Inferior parietal cortex (tissue), 1 donor: ENCODE results near the gene MAFG.

Source experiments
- DNase-seq: peaks from one replicate; pipeline ENCODE4 v3.0.0-alpha.2; 2016; ENCODE audit errors: extremely low spot score

Gene MAFG

GRCh38 chr17:81939881-81940385 lies 12.4 kb upstream of the MAFG start:
- DNase-seq = peak; percentile 49

DNA sequence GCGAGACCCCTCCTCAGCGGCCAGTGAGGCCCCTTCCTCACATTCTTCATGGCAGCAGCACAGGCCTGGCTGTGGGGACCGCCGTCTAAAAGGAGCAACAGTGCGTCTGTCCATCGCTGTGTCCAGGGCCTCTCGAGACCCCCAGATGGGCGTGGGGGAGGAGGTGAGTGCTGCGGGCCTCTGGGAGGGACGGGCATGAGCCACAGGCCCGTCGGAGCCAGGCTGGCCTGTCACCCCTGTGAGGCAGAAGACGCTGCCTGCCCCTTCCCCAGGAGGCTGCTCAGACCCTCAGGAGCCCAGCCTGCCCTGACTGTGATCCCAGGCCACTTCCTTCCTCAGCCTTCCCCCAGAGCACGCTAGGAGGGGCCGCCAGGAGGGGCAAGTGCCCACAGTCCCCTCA lies 11.7 kb upstream of the MAFG start:
- no peak for DNase-seq

DNA sequence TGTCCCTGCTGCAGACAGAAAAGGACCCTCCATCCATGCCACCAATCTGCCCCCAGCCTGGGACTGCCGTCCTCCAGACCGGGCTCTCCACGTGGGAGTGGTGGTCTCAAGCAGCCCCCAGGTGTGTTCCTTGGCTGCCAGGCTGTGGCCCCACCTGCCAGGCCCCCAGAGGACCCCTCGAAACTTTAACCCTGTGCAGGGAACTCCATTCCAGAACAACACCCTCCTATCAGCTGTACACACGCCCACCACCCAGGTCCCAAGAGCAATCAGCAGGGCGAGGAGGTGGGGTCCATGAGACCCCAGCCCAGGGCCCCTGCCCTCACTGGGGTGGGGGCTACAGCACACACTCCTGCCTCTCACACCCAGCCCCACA lies 8.2 kb upstream of the MAFG start:
- no peak for DNase-seq

DNA sequence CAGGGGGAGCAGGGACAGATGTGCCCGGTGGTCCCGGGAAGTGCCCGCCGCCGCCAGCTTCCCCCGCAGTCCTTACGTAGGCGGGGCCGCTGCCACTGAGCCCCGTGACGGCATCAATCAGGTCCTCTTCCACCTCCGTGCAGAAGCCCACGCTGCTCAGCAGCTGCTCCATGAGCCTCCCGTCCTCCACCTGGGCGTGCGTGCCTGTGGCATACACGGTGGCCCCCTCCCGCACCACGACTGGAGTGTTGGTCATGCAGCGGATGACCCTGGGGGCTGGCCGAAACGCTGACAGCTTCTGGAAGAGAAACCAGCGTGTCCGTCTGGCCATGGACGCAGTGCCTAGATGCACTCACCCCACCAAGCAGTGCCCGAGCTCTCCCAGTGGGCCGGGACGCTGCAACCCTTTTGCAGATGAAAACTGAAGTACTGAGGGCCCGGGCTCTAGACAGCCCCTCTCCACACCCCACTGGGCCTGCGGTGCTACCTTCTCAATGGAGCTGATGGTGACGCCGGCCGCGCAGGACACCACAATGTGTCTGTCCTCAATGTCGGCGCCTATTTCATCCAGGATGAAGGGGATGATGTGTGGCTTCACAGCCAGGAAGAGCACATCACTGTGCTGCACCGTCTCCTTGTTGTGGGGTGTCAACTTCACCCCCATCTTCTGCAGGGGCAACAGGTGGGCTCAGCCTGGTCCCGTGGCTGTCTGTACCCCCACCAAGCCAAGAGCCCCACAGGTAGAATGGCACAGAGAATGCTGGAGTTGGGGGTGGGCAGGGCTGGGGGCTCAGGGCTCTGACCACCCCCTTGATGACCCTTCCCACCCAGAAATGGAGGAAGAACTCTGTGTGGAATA lies 7.5 kb upstream of the MAFG start:
- no peak for DNase-seq

- DNase-seq = no peak
Measured at GRCh38 chr17:81934098-81934757, 6.7 kb upstream of the MAFG start.

DNA sequence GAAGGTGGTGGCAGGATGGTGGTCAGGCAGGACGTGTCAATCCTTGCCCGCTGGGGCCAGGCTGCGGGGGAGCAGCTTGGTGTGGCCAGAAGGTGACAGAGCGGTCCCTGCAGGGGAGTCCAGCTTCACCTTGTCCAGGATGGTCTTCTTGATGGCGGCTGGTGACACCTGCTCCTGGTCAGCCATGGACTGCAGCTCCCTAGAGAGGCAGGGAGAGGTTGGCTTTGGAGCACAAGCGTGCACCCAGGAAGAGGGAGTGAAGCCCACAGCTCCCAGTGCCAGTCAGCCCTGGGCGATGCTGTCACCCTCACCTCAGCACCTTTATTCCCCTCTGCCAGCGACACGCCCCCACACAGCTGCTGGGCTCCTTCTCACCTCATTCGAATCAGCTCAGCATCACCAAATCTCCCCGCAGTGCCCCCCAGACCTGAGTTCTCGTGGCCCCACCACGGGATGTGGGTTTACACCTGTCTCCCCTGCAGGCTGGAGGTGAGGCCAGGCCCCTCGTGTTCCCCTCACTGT lies 5.7 kb upstream of the MAFG start:
- no peak for DNase-seq

- DNase-seq = no peak
Measured at GRCh38 chr17:81932333-81932983, 4.9 kb upstream of the MAFG start.

DNA sequence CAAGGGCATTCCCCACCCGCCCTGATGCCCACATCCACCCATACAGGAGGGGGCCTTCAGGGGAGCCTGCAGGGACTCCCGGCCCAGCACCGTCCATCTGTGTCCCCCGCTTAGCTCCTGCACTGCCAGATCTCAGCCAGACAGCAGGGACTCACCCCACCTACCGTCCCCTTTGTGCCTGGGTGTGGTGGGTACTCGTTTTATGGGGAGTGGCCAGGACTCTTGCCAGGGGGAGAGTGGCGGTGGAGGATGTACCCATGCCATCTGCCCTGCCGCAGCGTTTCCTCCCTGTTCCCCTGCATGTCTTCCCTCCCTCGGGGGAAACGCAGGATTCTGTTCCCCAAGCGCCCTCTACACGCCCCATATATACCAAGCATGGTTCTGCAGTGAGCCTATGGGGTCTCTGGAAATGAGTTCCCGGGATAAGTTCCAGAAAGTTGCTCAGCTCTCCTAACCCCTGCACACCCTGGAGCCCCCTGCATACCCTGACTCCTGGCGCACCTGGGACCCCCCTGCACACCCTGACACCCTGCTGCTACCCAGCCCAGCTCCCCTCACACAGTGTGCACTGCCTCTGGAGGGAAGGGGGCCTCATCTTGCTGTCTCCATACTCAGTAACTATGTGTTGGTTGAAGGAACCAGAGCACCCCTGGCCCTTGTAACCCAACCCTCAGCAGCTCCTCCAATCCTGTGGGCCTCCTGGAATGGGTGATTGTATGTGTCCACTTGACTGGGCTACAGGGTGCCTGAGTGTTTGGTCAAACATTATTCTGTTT lies 4.2 kb upstream of the MAFG start:
- no peak for DNase-seq

GRCh38 chr17:81931189-81931556 lies 3.6 kb upstream of the MAFG start:
- no peak for DNase-seq

GRCh38 chr17:81930142-81931125 lies 2.9 kb upstream of the MAFG start:
- DNase-seq = no peak

DNA sequence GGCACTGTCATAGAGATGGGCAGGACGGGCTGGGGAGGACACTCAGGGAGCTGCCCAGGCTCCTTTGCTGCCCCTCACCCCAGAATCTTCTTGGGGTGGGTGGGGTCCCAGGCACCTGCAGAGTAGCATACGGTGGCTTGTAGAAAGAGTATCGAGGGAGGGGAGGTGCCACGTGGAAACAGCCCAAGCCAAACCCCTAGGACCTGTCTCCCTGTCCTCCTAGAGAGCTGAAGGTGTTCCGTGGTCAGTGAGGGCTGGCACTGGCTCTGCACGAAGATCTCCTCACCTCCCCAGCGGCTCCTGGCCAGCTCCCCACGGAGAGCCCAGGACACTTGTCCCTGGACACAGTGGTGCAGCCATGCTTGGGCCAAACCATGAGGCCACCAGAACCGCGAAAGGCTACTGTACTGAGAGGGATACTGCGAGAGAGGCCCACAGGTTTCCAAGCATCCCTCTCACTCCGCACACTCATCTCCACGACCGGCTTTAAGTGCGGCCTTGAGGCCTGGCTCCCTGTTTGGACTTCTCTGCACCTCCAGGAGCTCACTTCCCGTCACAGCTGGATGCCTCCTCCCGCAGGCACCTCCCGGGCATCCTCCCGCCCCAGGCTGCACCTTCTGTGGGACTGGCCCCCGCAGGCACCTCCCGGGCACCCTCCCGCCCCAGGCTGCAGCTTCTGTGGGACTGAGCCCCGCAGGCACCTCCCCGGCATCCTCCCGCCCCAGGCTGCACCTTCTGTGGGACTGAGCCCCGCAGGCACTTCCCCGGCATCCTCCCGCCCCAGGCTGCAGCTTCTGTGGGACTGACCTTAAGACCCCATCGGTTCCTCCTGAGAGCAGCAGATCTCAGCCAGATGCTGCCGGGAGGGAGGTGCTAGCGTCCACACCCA lies 2.0 kb upstream of the MAFG start:
- no peak for DNase-seq

DNA sequence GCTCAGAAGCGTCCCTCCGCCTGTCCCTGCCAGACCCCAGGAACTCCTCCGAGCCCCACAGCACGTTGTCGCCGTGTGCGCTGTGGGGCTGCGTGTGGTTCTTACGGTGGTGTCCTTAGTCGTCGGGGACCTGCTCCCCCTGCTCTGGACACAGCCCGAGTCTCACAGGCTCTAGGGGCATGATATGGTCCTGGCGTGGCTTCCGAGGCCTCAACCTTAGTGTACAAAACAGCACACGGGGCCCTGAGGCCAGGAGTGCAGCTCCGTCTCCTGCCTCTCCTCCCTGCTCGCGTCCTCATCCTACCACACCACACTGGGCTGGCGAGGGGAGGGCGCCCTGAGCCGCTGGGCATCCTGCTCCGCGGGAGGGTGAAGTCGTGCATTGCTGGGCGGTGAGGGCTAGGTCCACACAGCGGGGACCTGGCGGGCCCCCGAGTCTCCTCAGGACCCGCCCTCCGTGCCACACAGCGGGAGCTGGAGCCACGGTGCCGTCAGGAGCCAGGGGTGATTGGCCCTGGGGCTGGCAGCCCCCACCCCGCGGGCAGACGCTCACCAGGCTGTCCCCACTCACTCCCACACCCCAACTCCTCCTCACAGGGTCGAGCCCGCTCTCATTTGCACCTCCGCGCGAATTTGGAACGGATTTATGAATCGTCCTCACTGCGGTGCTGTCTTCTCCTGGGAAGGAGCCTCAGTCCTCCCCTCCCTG lies 1.2 kb upstream of the MAFG start:
- DNase-seq = no peak

DNA sequence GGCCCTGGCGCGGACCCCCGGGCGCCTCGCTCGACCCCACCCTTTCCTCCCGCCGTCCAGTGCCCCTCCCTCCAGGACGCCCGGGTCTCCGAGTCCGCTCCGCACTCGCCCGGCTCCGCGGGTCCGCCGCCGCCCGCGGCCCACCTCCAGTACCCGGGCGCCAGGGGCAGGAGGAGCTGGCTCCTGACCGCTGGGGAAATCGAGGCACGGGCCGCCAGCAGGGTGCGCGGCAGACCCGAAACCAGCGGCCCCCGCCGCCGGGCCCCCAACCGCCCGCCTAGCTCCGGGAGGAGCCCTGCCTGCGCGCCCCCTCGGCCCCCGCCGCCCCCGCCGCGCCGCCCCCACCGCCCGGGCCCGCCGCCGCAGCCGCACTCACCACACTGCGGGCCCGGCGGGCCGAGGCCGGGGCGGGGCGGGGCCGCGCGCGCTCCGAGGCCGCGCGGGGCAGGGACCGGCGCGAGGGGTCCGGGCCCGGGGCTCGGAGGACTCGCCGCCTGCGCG lies 333 bp downstream of the MAFG start:
- DNase-seq = no peak

- DNase-seq = no peak
Measured at GRCh38 chr17:81926451-81927151, 934 bp downstream of the MAFG start.

DNA sequence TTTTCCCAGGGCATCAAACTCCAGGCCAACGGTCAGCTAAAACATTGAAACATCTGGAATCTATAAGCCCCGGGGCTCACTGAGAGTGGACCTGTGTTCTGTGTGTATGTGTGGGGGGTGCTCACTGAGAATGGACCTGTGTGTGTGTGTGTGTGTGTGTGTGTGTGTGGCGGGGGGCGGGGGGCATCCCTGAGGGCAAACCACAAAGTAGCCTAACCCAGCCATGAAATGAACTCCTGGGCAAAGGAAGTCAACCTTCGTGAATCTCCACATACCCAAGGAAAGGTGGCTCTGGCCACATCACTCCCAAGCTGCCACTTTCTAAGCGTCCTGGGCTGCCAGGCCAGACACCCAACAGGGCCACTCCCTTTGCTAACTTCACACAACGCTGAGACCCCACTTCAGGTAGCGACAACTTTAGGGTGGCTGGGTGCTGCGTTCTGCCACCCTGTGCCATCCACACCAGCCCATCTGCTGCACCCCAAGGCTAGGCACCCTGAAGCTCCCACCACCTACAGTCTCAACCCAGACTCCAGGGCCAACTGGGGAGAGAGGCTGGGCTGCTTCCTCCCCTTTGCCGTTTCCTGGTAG lies 1.6 kb downstream of the MAFG start:
- no peak for DNase-seq

GRCh38 chr17:81924557-81925532 lies 2.7 kb downstream of the MAFG start:
- no peak for DNase-seq
